ENCODE results near the gene OR51M1. TPM values are rescaled to one million over a fixed set of nuclear protein-coding genes. Genes with fewer than 3 reads are reported as not detected.

The OR51M1 gene
- total and polyA plus RNA-seq, 2 of the 13 experiments (the other 11 are each of a cell fraction or from before 2014, with no cell fraction given), result not detected

GRCh38 chr11:5380740-5381342 lies 2.8 kb upstream of the OR51M1 start (continued):
- TF ChIP-seq GMEB1 (CRISPR knock-in tag; IDR thresholded peaks at IDR 0.05; ENCODE audit: borderline replicate concordance), result no peak
- no peak for TF ChIP-seq ZNF275 (CRISPR knock-in tag; IDR thresholded peaks at IDR 0.05; ENCODE audit: borderline replicate concordance)
- no peak for TF ChIP-seq SP1 (IDR thresholded peaks at IDR 0.05)
- no peak for TF ChIP-seq SP1 (CRISPR knock-in tag; IDR thresholded peaks at IDR 0.05)
- TF ChIP-seq MXD3 (CRISPR knock-in tag; IDR thresholded peaks at IDR 0.05), result no peak
- TF ChIP-seq ZNF549 (CRISPR knock-in tag; IDR thresholded peaks at IDR 0.05), result no peak

- BruUV-seq (replicated peaks), result no TSS peak
Observed at GRCh38 chr11:5384335-5384734, 723 bp downstream of the OR51M1 start.

More at GRCh38 chr11:5384335-5384734, 723 bp downstream of the OR51M1 start:
- CTCF ChIA-PET (ENCODE audit: low intra/inter-chr PET ratio, low total read pairs), result no interaction called here
- Histone ChIP-seq H3K4me3 (replicated peaks in 1 of 3; ENCODE audit: insufficient read depth in 1 of 3, low read depth in 2 of 3, low read length in 3 of 3) (no peak overlapping the region), H3K9ac (ENCODE audit: insufficient read depth, low read depth, low read length) (no peak overlapping the region), H3K9me3 (ENCODE audit: low read length) (no peaks in the 10 kb centered on the region), H3K4me1 (ENCODE audit: insufficient read depth, low read length) (no peaks in the 10 kb centered on the region), H3K36me3 (replicated peaks in 1 of 2; ENCODE audit: control insufficient read depth in 1 of 2, insufficient read depth in 2 of 2, low read length in 2 of 2) (no peaks in the 10 kb centered on the region), H3K4me2 (ENCODE audit: low read depth, low read length) (no peak overlapping the region), H4K20me1 (ENCODE audit: insufficient read depth, low read length) (0 out of 2 replicates have a peak, but pooled peaks cover 3% of the 10 kb centered on the region), H3K79me2 (ENCODE audit: insufficient read depth, low read length) (no peaks in the 10 kb centered on the region), H2AFZ (ENCODE audit: low read length) (no peak overlapping the region), H3K27ac (ENCODE audit: extremely low read length, insufficient read depth, low read length) (no peak overlapping the region), H3K27me3 (ENCODE audit: control insufficient read depth in 1 of 2, insufficient read depth in 2 of 2, low read length in 2 of 2) (no peaks in the 10 kb centered on the region)
- no peak for ATAC-seq
- in situ Hi-C loops (cut with HindIII; ENCODE audit: extremely low pct_ligation_motif_present, low pct_unique_long_range_greater_than_20kb), result loop anchor here (5.0 to 10.0 kb wide), 2 partner anchors 182 to 260 kb away; partner anchors contain the start of gene OR51V1
- POLR2A ChIA-PET, result no interaction called here
- TF ChIP-seq MED13 (CRISPR knock-in tag; IDR thresholded peaks at IDR 0.05) (no peak), GRHL1 (CRISPR knock-in tag; conservative IDR thresholded peaks at IDR 0.05) (no peak), ZNF329 (CRISPR knock-in tag; IDR thresholded peaks at IDR 0.05; ENCODE audit: low read depth) (no peak), KDM4B (CRISPR knock-in tag; IDR thresholded peaks at IDR 0.05) (no peak), ZNF317 (CRISPR knock-in tag; IDR thresholded peaks at IDR 0.05) (no peak), SP5 (CRISPR knock-in tag; IDR thresholded peaks at IDR 0.05; ENCODE audit: borderline replicate concordance, low read depth) (no peak), NR0B2 (CRISPR knock-in tag; IDR thresholded peaks at IDR 0.05) (no peak), RFXANK (CRISPR knock-in tag; IDR thresholded peaks at IDR 0.05) (no peak), HOXA9 (CRISPR knock-in tag; IDR thresholded peaks at IDR 0.05; ENCODE audit: borderline replicate concordance) (no peak)
- intact Hi-C loops (cut with micrococcal nuclease; ENCODE audit: unreplicated experiment), result no loop called here
- no peak for FAIRE-seq
- 0% methylated on average over 2 of the region's 2 CpGs for WGBS (ENCODE audit: low lambda C conversion rate)
- DNase-seq (ENCODE audit: low spot score), result no peak

Measured in HepG2 (cell line).